ENCODE measurements around the gene RALGDS.

- TF ChIP-seq CTCF (IDR thresholded peaks at IDR 0.05) (no peak), POLR2A (IDR thresholded peaks at IDR 0.05) (no peak)
Measured at GRCh38 chr9:133139246-133140173, 18.5 kb upstream of the RALGDS start.

Data from esophagus squamous epithelium (tissue), 4 donors.